DND-41 (cell line): ENCODE results near the gene JAM2.

Experiments
- CTCF ChIP-seq: IDR thresholded peaks from 2 replicates; pipeline ENCODE4 v1.5.1; 2012; ENCODE audit warnings: borderline replicate concordance, low read length, moderate library complexity, mild to moderate bottlenecking; ENCODE audit not compliant: poor library complexity, severe bottlenecking; ENCODE audit errors: extremely low read depth
- EZH2 ChIP-seq: IDR thresholded peaks from 3 replicates; pipeline ENCODE4 v1.6.1; 2012; ENCODE audit warnings: borderline replicate concordance, low read depth, mild to moderate bottlenecking, moderate library complexity, low read length, inconsistent platforms; ENCODE audit not compliant: severe bottlenecking

GRCh38 chr21:25734904-25735645, 96.0 kb downstream of the JAM2 start, which contains the start of the genes ATP5PF and GABPA:
- no peak for TF ChIP-seq CTCF
- TF ChIP-seq EZH2 = no peak
